Measurements from ENCODE around the gene METTL6. TPM values are rescaled to one million over a fixed set of nuclear protein-coding genes. Genes with fewer than 3 reads are reported as not detected.
A peak's percentile ranks its signal among the peaks of the same experiment; 100 is the strongest.
"Not testable (repeated sequence)": the region's sequence is repeated elsewhere in the genome, so short reads cannot be mapped to it uniquely, and the experiment has no call there.

METTL6 gene
- total RNA-seq, 2 experiments from 2014 or later: 12.7 to 23.5 TPM

DNA sequence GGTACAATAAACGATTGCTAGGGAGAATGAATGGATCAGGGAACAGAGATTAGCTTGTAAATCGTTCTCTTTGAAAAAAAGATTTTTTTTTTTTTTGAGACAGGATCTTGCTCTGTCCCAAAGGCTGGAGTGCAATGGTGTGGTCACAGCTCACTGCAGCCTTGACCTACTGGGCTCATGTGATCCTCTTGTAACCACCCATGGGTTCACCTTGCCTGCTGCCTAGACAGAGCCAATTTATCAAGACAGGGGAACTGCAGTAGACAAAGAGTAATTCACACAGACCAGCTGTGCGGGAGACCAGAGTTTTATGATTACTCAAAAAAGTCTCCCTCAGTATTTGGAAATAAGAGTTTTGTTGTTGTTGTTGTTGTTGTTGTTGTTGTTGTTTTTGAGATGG lies 39.6 kb downstream of the METTL6 start:
- CTCF ChIA-PET (ENCODE audit: unreplicated experiment): interaction anchor here (0.6 kb wide), 1 partner anchor 21 kb away, joined by 3 read pairs; no protein-coding TSS in a partner anchor
- Histone ChIP-seq H3K27ac (ENCODE audit: low read depth, low read length, poor library complexity, severe bottlenecking) (peak overlapping the region; percentile 19), H3K4me1 (ENCODE audit: insufficient read depth, low read length, poor library complexity, severe bottlenecking) (peaks cover 74% of the 10 kb centered on the region), H3K4me3 (ENCODE audit: low read depth, low read length, poor library complexity, severe bottlenecking) (no peak overlapping the region), H3K4me2 (ENCODE audit: low read length) (0 out of 2 replicates have a peak overlapping the region, but pooled peaks have one; percentile 3), H3K9me3 (ENCODE audit: low read length) (peaks cover 24% of the 10 kb centered on the region), H2AFZ (ENCODE audit: low read length) (no peak overlapping the region; the same call in 1 of the 2 replicates), H3K9me2 (ENCODE audit: insufficient read depth, low read length) (no peaks in the 10 kb centered on the region), H4K20me1 (ENCODE audit: insufficient read depth, low read length) (no peaks in the 10 kb centered on the region), H3K79me2 (ENCODE audit: insufficient read depth, low read depth, low read length) (no peaks in the 10 kb centered on the region), H3K36me3 (ENCODE audit: insufficient read depth, low read length) (peaks cover 15% of the 10 kb centered on the region)
- POLR2A ChIA-PET: interaction anchor here (0.8 to 1.7 kb wide), 7 partner anchors 10 to 182 kb away, joined by 3 to 4 read pairs (median 3); partner anchors contain the start of gene CAPN7
- intact Hi-C loops (cut with micrococcal nuclease; ENCODE audit: unreplicated experiment): no loop called here
- BruUV-seq (replicated peaks): no TSS peak
- TF ChIP-seq, protein P1, sequence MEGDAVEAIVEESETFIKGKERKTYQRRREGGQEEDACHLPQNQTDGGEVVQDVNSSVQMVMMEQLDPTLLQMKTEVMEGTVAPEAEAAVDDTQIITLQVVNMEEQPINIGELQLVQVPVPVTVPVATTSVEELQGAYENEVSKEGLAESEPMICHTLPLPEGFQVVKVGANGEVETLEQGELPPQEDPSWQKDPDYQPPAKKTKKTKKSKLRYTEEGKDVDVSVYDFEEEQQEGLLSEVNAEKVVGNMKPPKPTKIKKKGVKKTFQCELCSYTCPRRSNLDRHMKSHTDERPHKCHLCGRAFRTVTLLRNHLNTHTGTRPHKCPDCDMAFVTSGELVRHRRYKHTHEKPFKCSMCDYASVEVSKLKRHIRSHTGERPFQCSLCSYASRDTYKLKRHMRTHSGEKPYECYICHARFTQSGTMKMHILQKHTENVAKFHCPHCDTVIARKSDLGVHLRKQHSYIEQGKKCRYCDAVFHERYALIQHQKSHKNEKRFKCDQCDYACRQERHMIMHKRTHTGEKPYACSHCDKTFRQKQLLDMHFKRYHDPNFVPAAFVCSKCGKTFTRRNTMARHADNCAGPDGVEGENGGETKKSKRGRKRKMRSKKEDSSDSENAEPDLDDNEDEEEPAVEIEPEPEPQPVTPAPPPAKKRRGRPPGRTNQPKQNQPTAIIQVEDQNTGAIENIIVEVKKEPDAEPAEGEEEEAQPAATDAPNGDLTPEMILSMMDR (conservative IDR thresholded peaks at IDR 0.05; ENCODE audit: low read length): no peak
- no peak for TF ChIP-seq EZH2phosphoT487 (IDR thresholded peaks at IDR 0.05; ENCODE audit: borderline replicate concordance, low read depth, low read length)
- DNase-seq (ENCODE audit: low spot score): peak; percentile 34

DNA sequence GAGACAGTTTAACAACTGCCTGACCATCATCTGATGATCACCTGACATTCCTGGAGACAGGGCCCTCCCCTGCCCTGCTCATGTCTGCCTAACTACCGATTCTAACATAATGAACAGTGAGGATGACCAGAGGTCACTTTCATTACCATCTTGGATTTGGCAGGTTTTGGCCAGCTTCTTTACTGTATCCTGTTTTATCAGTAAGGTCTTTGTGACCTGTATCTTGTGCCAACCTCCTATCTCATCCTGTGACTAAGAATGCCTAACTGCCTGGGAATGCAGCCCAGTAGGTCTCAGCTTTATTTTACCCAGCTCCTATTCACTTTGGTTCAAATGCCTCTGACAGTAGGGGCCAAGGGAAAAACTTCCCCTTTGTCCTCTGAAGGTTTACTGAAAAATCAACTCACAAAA lies 40.2 kb downstream of the METTL6 start:
- intact Hi-C loops (cut with micrococcal nuclease; ENCODE audit: unreplicated experiment): no loop called here
- no TSS peak for BruUV-seq (replicated peaks)
- H3K9me3 ChIP-seq (ENCODE audit: low read length): peaks cover 24% of the 10 kb centered on the region
- H3K4me2 ChIP-seq (ENCODE audit: low read length): no peak overlapping the region
- H3K4me3 ChIP-seq (ENCODE audit: low read depth, low read length, poor library complexity, severe bottlenecking): no peak overlapping the region
- peak overlapping the region; percentile 19 for H3K27ac ChIP-seq (ENCODE audit: low read depth, low read length, poor library complexity, severe bottlenecking)
- no peaks in the 10 kb centered on the region for H3K79me2 ChIP-seq (ENCODE audit: insufficient read depth, low read depth, low read length)
- H4K20me1 ChIP-seq (ENCODE audit: insufficient read depth, low read length): no peaks in the 10 kb centered on the region
- peaks cover 79% of the 10 kb centered on the region for H3K4me1 ChIP-seq (ENCODE audit: insufficient read depth, low read length, poor library complexity, severe bottlenecking)
- H2AFZ ChIP-seq (ENCODE audit: low read length): no peak overlapping the region
- H3K36me3 ChIP-seq (ENCODE audit: insufficient read depth, low read length): peaks cover 15% of the 10 kb centered on the region
- TF ChIP-seq, protein P1 (conservative IDR thresholded peaks at IDR 0.05; ENCODE audit: low read length): no peak
- no peak for TF ChIP-seq EZH2phosphoT487 (IDR thresholded peaks at IDR 0.05; ENCODE audit: borderline replicate concordance, low read depth, low read length)
- DNase-seq (ENCODE audit: low spot score): no peak
- POLR2A ChIA-PET: interaction anchor here (1.0 to 1.7 kb wide), 5 partner anchors 10 to 96 kb away, joined by 3 to 4 read pairs (median 4); no protein-coding TSS in a partner anchor
- CTCF ChIA-PET (ENCODE audit: unreplicated experiment): interaction anchor here (0.6 kb wide), 1 partner anchor 21 kb away, joined by 3 read pairs; no protein-coding TSS in a partner anchor
- H3K9me2 ChIP-seq (ENCODE audit: insufficient read depth, low read length): no peaks in the 10 kb centered on the region

GRCh38 chr3:15386654-15386955 lies 40.7 kb downstream of the METTL6 start:
- peak overlapping the region; percentile 96 for H3K27ac ChIP-seq (ENCODE audit: low read depth, low read length, poor library complexity, severe bottlenecking)
- CTCF ChIA-PET (ENCODE audit: unreplicated experiment): not testable (repeated sequence)

More at GRCh38 chr3:15386654-15386955, 40.7 kb downstream of the METTL6 start:
- Histone ChIP-seq H3K9me3 (ENCODE audit: low read length) (peaks cover 24% of the 10 kb centered on the region), H3K36me3 (ENCODE audit: insufficient read depth, low read length) (peaks cover 15% of the 10 kb centered on the region), H3K4me1 (ENCODE audit: insufficient read depth, low read length, poor library complexity, severe bottlenecking) (peaks cover 85% of the 10 kb centered on the region)
- intact Hi-C loops (cut with micrococcal nuclease; ENCODE audit: unreplicated experiment); H3K4me3 ChIP-seq (ENCODE audit: low read depth, low read length, poor library complexity, severe bottlenecking); BruUV-seq (replicated peaks); H3K9me2 ChIP-seq (ENCODE audit: insufficient read depth, low read length); H4K20me1 ChIP-seq (ENCODE audit: insufficient read depth, low read length); DNase-seq (ENCODE audit: low spot score); H3K79me2 ChIP-seq (ENCODE audit: insufficient read depth, low read depth, low read length); H3K4me2 ChIP-seq (ENCODE audit: low read length); H2AFZ ChIP-seq (ENCODE audit: low read length): not testable (repeated sequence)
- POLR2A ChIA-PET: interaction anchor here (0.7 to 1.7 kb wide), 3 partner anchors 25 to 95 kb away, joined by 3 to 4 read pairs (median 3); no protein-coding TSS in a partner anchor
